RWPE2 (cell line): ENCODE measurements around the gene LYRM7.
"Not testable (repeated sequence)": the region's sequence is repeated elsewhere in the genome, so short reads cannot be mapped to it uniquely, and the experiment has no call there.

Experiments
- ATAC-seq: fragments of 200-7000 bp; cut with Tn5 transposase; 3 replicates; pipeline ENCODE4 v1.9.1; 2021; ENCODE audit warnings: low read depth
- DNase-seq: peaks from one replicate; pipeline ENCODE4 v3.0.0-alpha.2; 2020; ENCODE audit warnings: low spot score
- H3K27ac ChIP-seq: fragments of 450-650 bp; 2 replicates; pipeline ENCODE4 v1.5.1; 2017; ENCODE audit warnings: mild to moderate bottlenecking; ENCODE audit not compliant: poor library complexity, severe bottlenecking
- H3K27me3 ChIP-seq: fragments of 250-450 bp; sonication (Bioruptor Pico); 2 replicates; pipeline ENCODE4 v1.5.1; 2021; ENCODE audit warnings: mild to moderate bottlenecking, moderate library complexity; ENCODE audit not compliant: insufficient read depth, poor library complexity, severe bottlenecking
- H3K36me3 ChIP-seq: fragments of 250-450 bp; sonication (Bioruptor Pico); 2 replicates; pipeline ENCODE4 v1.5.1; 2020; ENCODE audit warnings: low read depth, mild to moderate bottlenecking, moderate library complexity
- H3K4me1 ChIP-seq: fragments of 250-450 bp; sonication (Bioruptor Pico); 2 replicates; pipeline ENCODE4 v1.5.1; 2021; ENCODE audit warnings: mild to moderate bottlenecking, moderate library complexity; ENCODE audit not compliant: insufficient read depth, poor library complexity, severe bottlenecking
- H3K4me3 ChIP-seq: fragments of 250-450 bp; sonication (Bioruptor Pico); 2 replicates; pipeline ENCODE4 v1.5.1; 2021; ENCODE audit warnings: mild to moderate bottlenecking, moderate library complexity; ENCODE audit not compliant: severe bottlenecking
- H3K9me3 ChIP-seq: fragments of 250-450 bp; sonication (Bioruptor Pico); 2 replicates; pipeline ENCODE4 v1.5.1; 2021; ENCODE audit warnings: mild to moderate bottlenecking, moderate library complexity; ENCODE audit not compliant: severe bottlenecking
- TF ChIP-seq, protein P1 (sequence below): fragments of 450-650 bp; IDR thresholded peaks from one replicate; pipeline ENCODE4 v1.5.1; 2017; ENCODE audit warnings: mild to moderate bottlenecking, moderate library complexity; ENCODE audit not compliant: poor library complexity, severe bottlenecking

LYRM7 gene

DNA sequence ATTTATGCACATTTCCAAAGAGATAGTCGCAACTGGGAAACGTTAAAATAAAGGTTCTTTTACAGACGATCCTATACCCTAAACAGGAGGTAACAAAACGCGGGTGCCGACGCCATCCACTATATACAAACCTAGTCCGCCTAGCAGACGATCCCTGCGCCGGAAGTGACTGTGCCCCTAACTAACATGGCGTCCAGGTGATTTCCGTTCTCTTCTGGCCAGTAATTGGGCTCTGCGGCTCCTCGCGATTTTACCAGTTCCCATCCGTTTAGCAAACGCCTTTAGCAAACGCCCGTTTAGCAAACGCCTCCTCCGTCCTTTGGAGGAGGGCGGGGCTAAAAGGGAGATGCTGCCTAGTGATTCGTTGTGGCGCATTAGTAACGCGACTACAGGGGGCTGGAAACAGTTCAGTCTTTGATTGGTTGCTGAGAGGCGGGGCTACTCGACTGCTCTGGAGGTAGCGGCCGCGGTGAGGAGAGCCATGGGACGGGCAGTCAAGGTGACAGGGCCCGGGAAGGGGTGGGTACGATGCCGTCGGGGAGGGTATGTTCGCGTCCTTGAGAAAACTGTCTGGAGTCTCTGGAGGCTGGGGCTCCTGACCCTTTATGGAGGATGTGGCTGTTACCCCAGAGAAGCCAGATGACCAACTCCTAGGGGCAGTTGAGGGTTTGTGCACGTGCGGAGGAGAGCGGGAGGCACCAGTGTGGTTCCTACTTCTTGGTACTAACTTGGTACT is at the start of gene LYRM7:
TSS of gene LYRM7 (plus strand) at position 405 of the 736 bp plus-strand sequence. CDS start at position 482, 77 bp downstream.
- Histone ChIP-seq H3K4me3 (peak within 1 kb of the TSS; percentile 50), H3K9me3 (no peaks in the 10 kb centered on the region), H3K4me1 (peaks cover 3% of the 10 kb centered on the region), H3K27ac (peak within 1 kb of the TSS; percentile 22), H3K27me3 (no peaks in the 10 kb centered on the region), H3K36me3 (no peaks in the 10 kb centered on the region)
- TF ChIP-seq, protein P1, sequence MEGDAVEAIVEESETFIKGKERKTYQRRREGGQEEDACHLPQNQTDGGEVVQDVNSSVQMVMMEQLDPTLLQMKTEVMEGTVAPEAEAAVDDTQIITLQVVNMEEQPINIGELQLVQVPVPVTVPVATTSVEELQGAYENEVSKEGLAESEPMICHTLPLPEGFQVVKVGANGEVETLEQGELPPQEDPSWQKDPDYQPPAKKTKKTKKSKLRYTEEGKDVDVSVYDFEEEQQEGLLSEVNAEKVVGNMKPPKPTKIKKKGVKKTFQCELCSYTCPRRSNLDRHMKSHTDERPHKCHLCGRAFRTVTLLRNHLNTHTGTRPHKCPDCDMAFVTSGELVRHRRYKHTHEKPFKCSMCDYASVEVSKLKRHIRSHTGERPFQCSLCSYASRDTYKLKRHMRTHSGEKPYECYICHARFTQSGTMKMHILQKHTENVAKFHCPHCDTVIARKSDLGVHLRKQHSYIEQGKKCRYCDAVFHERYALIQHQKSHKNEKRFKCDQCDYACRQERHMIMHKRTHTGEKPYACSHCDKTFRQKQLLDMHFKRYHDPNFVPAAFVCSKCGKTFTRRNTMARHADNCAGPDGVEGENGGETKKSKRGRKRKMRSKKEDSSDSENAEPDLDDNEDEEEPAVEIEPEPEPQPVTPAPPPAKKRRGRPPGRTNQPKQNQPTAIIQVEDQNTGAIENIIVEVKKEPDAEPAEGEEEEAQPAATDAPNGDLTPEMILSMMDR: no peak
- ATAC-seq: peak; percentile 95
- DNase-seq: peak; percentile 100

DNA sequence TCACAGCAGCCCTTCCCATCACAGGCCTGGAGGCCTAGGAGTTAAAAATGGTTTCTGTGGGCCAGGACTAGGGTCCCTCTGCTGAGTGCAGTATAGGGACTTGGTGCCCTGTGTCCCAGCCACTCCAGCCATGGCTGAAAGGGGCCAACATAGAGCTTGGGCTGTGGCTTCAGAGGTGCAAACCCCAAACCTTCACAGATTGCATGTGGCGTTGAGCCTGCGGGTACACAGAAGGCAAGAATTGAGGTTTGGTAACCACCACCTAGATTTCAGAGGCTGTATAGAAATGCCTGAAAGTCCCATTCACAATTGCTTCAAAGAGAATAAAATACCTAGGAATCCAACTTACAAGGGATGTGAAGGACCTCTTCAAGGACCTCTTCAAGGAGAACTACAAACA is 43.5 kb upstream of the LYRM7 start:
- ATAC-seq, H3K27ac ChIP-seq, H3K27me3 ChIP-seq, DNase-seq, H3K36me3 ChIP-seq, H3K9me3 ChIP-seq, H3K4me3 ChIP-seq, H3K4me1 ChIP-seq: not testable (repeated sequence)

- ATAC-seq (no peak), DNase-seq (no peak)
- Histone ChIP-seq H3K36me3 (no peaks in the 10 kb centered on the region), H3K27ac (no peak overlapping the region), H3K4me1 (no peaks in the 10 kb centered on the region), H3K27me3 (no peaks in the 10 kb centered on the region), H3K4me3 (no peak overlapping the region), H3K9me3 (no peaks in the 10 kb centered on the region)
- TF ChIP-seq, protein P1: no peak
These were observed 41.4 kb upstream of the LYRM7 start for GRCh38 chr5:131129306-131129705.

GRCh38 chr5:131133091-131133490 is 37.7 kb upstream of the LYRM7 start:
- H3K4me1 ChIP-seq, H3K36me3 ChIP-seq, H3K27ac ChIP-seq, H3K27me3 ChIP-seq, H3K9me3 ChIP-seq, H3K4me3 ChIP-seq, DNase-seq, ATAC-seq: not testable (repeated sequence)

DNA sequence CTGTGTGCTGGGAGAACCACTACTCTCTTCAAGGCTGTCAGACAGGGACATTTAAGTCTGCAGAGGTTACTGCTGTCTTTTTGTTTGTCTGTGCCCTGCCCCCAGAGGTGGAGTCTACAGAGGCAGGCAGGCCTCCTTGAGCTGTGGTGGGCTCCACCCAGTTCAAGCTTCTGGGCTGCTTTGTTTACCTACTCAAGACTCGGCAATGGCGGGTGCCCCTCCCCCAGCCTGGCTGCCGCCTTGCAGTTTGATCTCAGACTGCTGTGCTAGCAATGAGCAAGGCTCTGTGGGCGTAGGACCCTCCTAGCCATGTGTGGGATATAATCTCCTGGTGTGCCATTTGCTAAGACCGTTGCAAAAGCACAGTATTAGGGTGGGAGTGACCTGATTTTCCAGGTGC is 32.3 kb upstream of the LYRM7 start:
- not testable (repeated sequence) for ATAC-seq, H3K27me3 ChIP-seq

GRCh38 chr5:131139321-131139720 is 31.4 kb upstream of the LYRM7 start:
- Histone ChIP-seq H3K36me3 (no peaks in the 10 kb centered on the region), H3K27ac (no peak overlapping the region), H3K4me3 (no peak overlapping the region), H3K4me1 (no peaks in the 10 kb centered on the region), H3K9me3 (no peaks in the 10 kb centered on the region), H3K27me3 (no peaks in the 10 kb centered on the region)
- TF ChIP-seq, protein P1: no peak
- no peak for DNase-seq
- ATAC-seq: no peak

More for the DNA sequence above, 32.3 kb upstream of the LYRM7 start:
- not testable (repeated sequence) for H3K9me3 ChIP-seq, DNase-seq, H3K36me3 ChIP-seq, H3K4me1 ChIP-seq, H3K4me3 ChIP-seq, H3K27ac ChIP-seq
